ENCODE results near the gene MYO3B.

Gene MYO3B

GRCh38 chr2:170588729-170589128, 410.8 kb downstream of the MYO3B start:
- Histone ChIP-seq H3K4me1 (ENCODE audit: control insufficient read depth, low read length) (no peaks in the 10 kb centered on the region), H3K9me3 (ENCODE audit: control insufficient read depth, insufficient read depth, low read length) (no peaks in the 10 kb centered on the region), H3K4me3 (ENCODE audit: low read length) (no peak overlapping the region), H3K4me2 (ENCODE audit: low read length) (no peak overlapping the region), H3K27ac (ENCODE audit: low read depth, low read length) (no peak overlapping the region), H3F3A (ENCODE audit: control insufficient read depth, insufficient read depth) (no peaks in the 10 kb centered on the region), H3K27me3 (ENCODE audit: control insufficient read depth, low read length) (no peaks in the 10 kb centered on the region), H4K20me1 (ENCODE audit: control insufficient read depth, insufficient read depth, low read depth, low read length) (no peaks in the 10 kb centered on the region), H3K36me3 (ENCODE audit: control insufficient read depth, low read length) (no peaks in the 10 kb centered on the region), H3K9me2 (replicated peaks; ENCODE audit: control insufficient read depth, low read length) (no peaks in the 10 kb centered on the region), H3K79me2 (ENCODE audit: control insufficient read depth, low read length) (no peaks in the 10 kb centered on the region)
- no peak for TF ChIP-seq EZH2phosphoT487 (IDR thresholded peaks at IDR 0.05; ENCODE audit: borderline replicate concordance, low read length)
- TF ChIP-seq CTCF (IDR thresholded peaks at IDR 0.05; ENCODE audit: low read depth, low read length, poor library complexity, severe bottlenecking) = no peak

DNA sequence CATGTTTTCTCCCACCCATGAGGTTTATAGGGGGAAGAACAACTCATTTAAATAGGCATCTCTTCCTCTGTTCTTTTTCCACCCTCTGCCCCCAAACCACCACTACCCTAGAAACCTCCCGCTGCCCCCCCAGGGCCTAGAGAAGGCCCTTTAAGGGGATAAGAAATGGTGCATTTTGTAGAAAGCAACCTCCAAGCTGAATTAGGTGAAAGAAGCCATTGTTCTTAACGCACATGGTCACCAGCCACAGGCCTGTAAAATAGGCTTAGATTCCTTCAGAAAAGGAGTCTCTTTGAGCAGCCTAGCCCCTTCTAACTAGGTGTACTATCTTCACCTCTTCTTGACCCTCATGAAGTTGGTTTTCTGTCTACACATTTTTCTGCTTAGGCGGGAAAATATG, 418.6 kb downstream of the MYO3B start:
- Histone ChIP-seq H3K9me2 (replicated peaks; ENCODE audit: control insufficient read depth, low read length) (no peaks in the 10 kb centered on the region), H3K27me3 (ENCODE audit: control insufficient read depth, low read length) (no peaks in the 10 kb centered on the region), H3K36me3 (ENCODE audit: control insufficient read depth, low read length) (no peaks in the 10 kb centered on the region), H3K9me3 (ENCODE audit: control insufficient read depth, insufficient read depth, low read length) (no peaks in the 10 kb centered on the region), H3K79me2 (ENCODE audit: control insufficient read depth, low read length) (no peaks in the 10 kb centered on the region), H3F3A (ENCODE audit: control insufficient read depth, insufficient read depth) (no peaks in the 10 kb centered on the region), H3K4me3 (ENCODE audit: low read length) (no peak overlapping the region), H3K27ac (ENCODE audit: low read depth, low read length) (no peak overlapping the region), H4K20me1 (ENCODE audit: control insufficient read depth, insufficient read depth, low read depth, low read length) (no peaks in the 10 kb centered on the region), H3K4me2 (ENCODE audit: low read length) (no peak overlapping the region), H3K4me1 (ENCODE audit: control insufficient read depth, low read length) (no peaks in the 10 kb centered on the region)
- no peak for TF ChIP-seq EZH2phosphoT487 (IDR thresholded peaks at IDR 0.05; ENCODE audit: borderline replicate concordance, low read length)
- no peak for TF ChIP-seq CTCF (IDR thresholded peaks at IDR 0.05; ENCODE audit: low read depth, low read length, poor library complexity, severe bottlenecking)

DNA sequence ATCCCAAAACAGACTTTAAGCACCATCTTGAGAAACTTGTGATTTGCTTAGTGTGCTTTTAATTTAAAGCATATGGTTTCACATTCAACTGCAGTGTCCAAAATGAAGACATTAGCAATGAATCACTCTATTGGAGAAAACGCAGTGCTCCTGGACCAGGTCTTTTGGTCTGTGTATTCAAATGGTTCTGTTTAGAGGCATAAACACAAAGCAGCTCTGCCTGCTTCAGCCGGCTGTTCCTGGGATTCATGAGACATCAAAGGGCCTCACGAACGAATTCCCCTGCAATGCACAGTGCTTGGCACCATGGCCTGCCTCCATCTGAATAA, 420.1 kb downstream of the MYO3B start:
- H3K4me1 ChIP-seq (ENCODE audit: control insufficient read depth, low read length) = no peaks in the 10 kb centered on the region
- H4K20me1 ChIP-seq (ENCODE audit: control insufficient read depth, insufficient read depth, low read depth, low read length) = no peaks in the 10 kb centered on the region
- no peaks in the 10 kb centered on the region for H3F3A ChIP-seq (ENCODE audit: control insufficient read depth, insufficient read depth)
- TF ChIP-seq EZH2phosphoT487 (IDR thresholded peaks at IDR 0.05; ENCODE audit: borderline replicate concordance, low read length) = no peak
- TF ChIP-seq CTCF (IDR thresholded peaks at IDR 0.05; ENCODE audit: low read depth, low read length, poor library complexity, severe bottlenecking) = no peak
- no peak overlapping the region for H3K4me2 ChIP-seq (ENCODE audit: low read length)
- H3K36me3 ChIP-seq (ENCODE audit: control insufficient read depth, low read length) = no peaks in the 10 kb centered on the region
- no peak overlapping the region for H3K27ac ChIP-seq (ENCODE audit: low read depth, low read length)
- no peaks in the 10 kb centered on the region for H3K27me3 ChIP-seq (ENCODE audit: control insufficient read depth, low read length)
- H3K9me2 ChIP-seq (replicated peaks; ENCODE audit: control insufficient read depth, low read length) = no peaks in the 10 kb centered on the region
- no peaks in the 10 kb centered on the region for H3K9me3 ChIP-seq (ENCODE audit: control insufficient read depth, insufficient read depth, low read length)
- H3K4me3 ChIP-seq (ENCODE audit: low read length) = no peak overlapping the region
- no peaks in the 10 kb centered on the region for H3K79me2 ChIP-seq (ENCODE audit: control insufficient read depth, low read length)

DNA sequence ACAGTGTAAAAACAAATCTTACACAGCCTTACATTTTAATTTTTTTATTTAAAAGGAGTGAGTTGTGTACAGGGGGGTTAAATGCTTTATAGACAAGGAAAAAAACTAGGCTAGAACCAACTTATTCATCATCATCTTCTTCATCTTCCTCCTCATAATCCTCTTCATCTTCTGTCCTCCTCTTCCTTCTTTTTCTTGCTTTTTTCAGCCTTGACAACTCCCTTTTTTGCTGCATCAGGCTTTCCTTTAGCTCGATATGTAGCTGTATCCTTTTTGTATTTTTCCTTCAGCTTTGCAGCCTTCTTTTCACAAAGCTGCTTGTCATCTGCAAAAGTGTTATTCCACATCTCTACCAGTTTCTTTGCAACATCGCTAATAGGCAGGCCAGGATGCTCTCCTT, 423.5 kb downstream of the MYO3B start:
- no peaks in the 10 kb centered on the region for H3K79me2 ChIP-seq (ENCODE audit: control insufficient read depth, low read length)
- H3K27ac ChIP-seq (ENCODE audit: low read depth, low read length) = no peak overlapping the region
- TF ChIP-seq EZH2phosphoT487 (IDR thresholded peaks at IDR 0.05; ENCODE audit: borderline replicate concordance, low read length) (no peak), CTCF (IDR thresholded peaks at IDR 0.05; ENCODE audit: low read depth, low read length, poor library complexity, severe bottlenecking) (no peak)
- 0 out of 2 replicates have a peak, but pooled peaks cover 2% of the 10 kb centered on the region for H3K27me3 ChIP-seq (ENCODE audit: control insufficient read depth, low read length)
- no peaks in the 10 kb centered on the region for H4K20me1 ChIP-seq (ENCODE audit: control insufficient read depth, insufficient read depth, low read depth, low read length)
- H3K9me3 ChIP-seq (ENCODE audit: control insufficient read depth, insufficient read depth, low read length) = no peaks in the 10 kb centered on the region
- H3F3A ChIP-seq (ENCODE audit: control insufficient read depth, insufficient read depth) = no peaks in the 10 kb centered on the region
- H3K4me2 ChIP-seq (ENCODE audit: low read length) = no peak overlapping the region
- no peaks in the 10 kb centered on the region for H3K36me3 ChIP-seq (ENCODE audit: control insufficient read depth, low read length)
- H3K4me3 ChIP-seq (ENCODE audit: low read length) = no peak overlapping the region
- H3K9me2 ChIP-seq (replicated peaks; ENCODE audit: control insufficient read depth, low read length) = no peaks in the 10 kb centered on the region
- H3K4me1 ChIP-seq (ENCODE audit: control insufficient read depth, low read length) = no peaks in the 10 kb centered on the region

All from DOHH2 (cell line).